Measurements from ENCODE around the gene HDAC9.

DNA sequence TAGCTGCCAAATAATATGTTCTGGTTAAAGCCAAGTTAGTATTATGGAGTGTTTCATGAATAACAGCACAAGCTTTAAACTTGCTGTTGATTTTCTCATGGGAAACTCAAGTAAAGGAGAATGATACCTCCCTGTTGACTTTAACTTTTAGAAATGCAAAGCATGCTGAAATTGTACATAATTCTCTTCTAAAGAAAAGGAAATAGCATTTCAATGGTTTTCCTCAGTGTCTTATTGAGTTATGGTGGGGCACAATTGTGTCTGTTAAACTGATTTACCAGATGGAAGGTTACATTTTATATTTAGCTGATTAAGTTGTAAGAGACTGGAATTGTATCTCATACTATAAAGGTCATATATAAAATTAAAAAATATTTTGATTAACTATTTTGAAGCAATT, 119.3 kb downstream of the HDAC9 start:
- no peak for TF ChIP-seq POLR2A (IDR thresholded peaks at IDR 0.05)
- TF ChIP-seq, protein P1, sequence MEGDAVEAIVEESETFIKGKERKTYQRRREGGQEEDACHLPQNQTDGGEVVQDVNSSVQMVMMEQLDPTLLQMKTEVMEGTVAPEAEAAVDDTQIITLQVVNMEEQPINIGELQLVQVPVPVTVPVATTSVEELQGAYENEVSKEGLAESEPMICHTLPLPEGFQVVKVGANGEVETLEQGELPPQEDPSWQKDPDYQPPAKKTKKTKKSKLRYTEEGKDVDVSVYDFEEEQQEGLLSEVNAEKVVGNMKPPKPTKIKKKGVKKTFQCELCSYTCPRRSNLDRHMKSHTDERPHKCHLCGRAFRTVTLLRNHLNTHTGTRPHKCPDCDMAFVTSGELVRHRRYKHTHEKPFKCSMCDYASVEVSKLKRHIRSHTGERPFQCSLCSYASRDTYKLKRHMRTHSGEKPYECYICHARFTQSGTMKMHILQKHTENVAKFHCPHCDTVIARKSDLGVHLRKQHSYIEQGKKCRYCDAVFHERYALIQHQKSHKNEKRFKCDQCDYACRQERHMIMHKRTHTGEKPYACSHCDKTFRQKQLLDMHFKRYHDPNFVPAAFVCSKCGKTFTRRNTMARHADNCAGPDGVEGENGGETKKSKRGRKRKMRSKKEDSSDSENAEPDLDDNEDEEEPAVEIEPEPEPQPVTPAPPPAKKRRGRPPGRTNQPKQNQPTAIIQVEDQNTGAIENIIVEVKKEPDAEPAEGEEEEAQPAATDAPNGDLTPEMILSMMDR (IDR thresholded peaks at IDR 0.05), result no peak
